HEK293 (cell line): ENCODE results near the gene DHRS2.
A peak's percentile ranks its signal among the peaks of the same experiment; 100 is the strongest.

Experiments
- GLIS1 ChIP-seq: fragments of 450-650 bp; formaldehyde crosslinking; IDR thresholded peaks from 2 replicates; pipeline ENCODE4 v1.5.1; 2016; ENCODE audit warnings: missing biosample characterization, missing genetic modification characterization
- PRDM1 ChIP-seq: fragments of 450-650 bp; formaldehyde crosslinking; IDR thresholded peaks from 2 replicates; pipeline ENCODE4; 2016; ENCODE audit warnings: missing biosample characterization, missing genetic modification characterization
- YY1 ChIP-seq: fragments of 450-650 bp; formaldehyde crosslinking; IDR thresholded peaks from 2 replicates; pipeline ENCODE4 v1.5.1; 2018; ENCODE audit warnings: missing biosample characterization, missing genetic modification characterization
- ZBTB21 ChIP-seq: fragments of 450-650 bp; formaldehyde crosslinking; IDR thresholded peaks from 2 replicates; pipeline ENCODE4 v1.5.1; 2017; ENCODE audit warnings: missing biosample characterization, missing genetic modification characterization
- ZNF184 ChIP-seq: fragments of 450-650 bp; IDR thresholded peaks from 2 replicates; pipeline ENCODE4 v1.5.1; 2018; ENCODE audit warnings: missing biosample characterization, mild to moderate bottlenecking, missing genetic modification characterization
- ZNF274 ChIP-seq, 2 experiments: fragments of 200-500 bp in 1 of 2; fragments of 450-650 bp in 1 of 2; sonication (Bioruptor generic) in 1 of 2; formaldehyde crosslinking in 1 of 2; IDR thresholded peaks; 2 replicates each; pipeline versions ENCODE4 v1.5.1 to v1.6.1; 2014 to 2016; ENCODE audit warnings: borderline replicate concordance in 1 of 2, inconsistent platforms in 1 of 2, low read length in 1 of 2, missing biosample characterization in 1 of 2, missing genetic modification characterization in 1 of 2
- ZNF292 ChIP-seq: fragments of 450-650 bp; formaldehyde crosslinking; IDR thresholded peaks from 2 replicates; pipeline ENCODE4 v1.5.1; 2016; ENCODE audit warnings: low read depth, missing biosample characterization, missing genetic modification characterization, borderline replicate concordance
- ZNF394 ChIP-seq: fragments of 450-650 bp; formaldehyde crosslinking; IDR thresholded peaks from 2 replicates; pipeline ENCODE4 v1.5.1; 2016; ENCODE audit warnings: missing biosample characterization, missing genetic modification characterization, mild to moderate bottlenecking, moderate library complexity, borderline replicate concordance
- ZNF433 ChIP-seq: fragments of 450-650 bp; formaldehyde crosslinking; IDR thresholded peaks from 2 replicates; pipeline ENCODE4 v1.5.1; 2016; ENCODE audit warnings: missing biosample characterization, missing genetic modification characterization, low read depth
- ZNF48 ChIP-seq: fragments of 450-650 bp; formaldehyde crosslinking; IDR thresholded peaks from 2 replicates; pipeline ENCODE4 v1.5.1; 2016; ENCODE audit warnings: missing biosample characterization, missing genetic modification characterization
- ZNF530 ChIP-seq: fragments of 450-650 bp; formaldehyde crosslinking; IDR thresholded peaks from 2 replicates; pipeline ENCODE4 v1.5.1; 2016; ENCODE audit warnings: low read depth, missing biosample characterization, missing genetic modification characterization
- ZNF623 ChIP-seq: fragments of 450-650 bp; formaldehyde crosslinking; IDR thresholded peaks from 2 replicates; pipeline ENCODE4 v1.5.1; 2016; ENCODE audit warnings: missing biosample characterization, missing genetic modification characterization
- ZNF664 ChIP-seq: fragments of 450-650 bp; formaldehyde crosslinking; IDR thresholded peaks from 2 replicates; pipeline ENCODE4 v1.5.1; 2016; ENCODE audit warnings: missing biosample characterization, missing genetic modification characterization
- ZNF677 ChIP-seq: fragments of 450-650 bp; IDR thresholded peaks from 2 replicates; pipeline ENCODE4 v1.5.0; 2018; ENCODE audit warnings: missing biosample characterization, mild to moderate bottlenecking, missing genetic modification characterization, moderate library complexity
- TF ChIP-seq, protein P1 (sequence below): fragments of 450-650 bp; formaldehyde crosslinking; IDR thresholded peaks from 2 replicates; pipeline ENCODE4 v1.5.1; 2016; ENCODE audit warnings: missing biosample characterization, missing genetic modification characterization
- TF ChIP-seq, protein P2 (sequence below): fragments of 450-650 bp; formaldehyde crosslinking; IDR thresholded peaks from 2 replicates; pipeline ENCODE4 v1.5.1; 2017; ENCODE audit warnings: missing biosample characterization, missing genetic modification characterization
- TF ChIP-seq, protein P3 (sequence below): fragments of 450-650 bp; formaldehyde crosslinking; IDR thresholded peaks from 2 replicates; pipeline ENCODE4 v1.5.1; 2016; ENCODE audit warnings: missing biosample characterization, missing genetic modification characterization
- TF ChIP-seq, protein P4 (sequence below): fragments of 450-650 bp; formaldehyde crosslinking; IDR thresholded peaks from 2 replicates; pipeline ENCODE4 v1.5.1; 2016; ENCODE audit warnings: missing biosample characterization, missing genetic modification characterization
- TF ChIP-seq, protein P5 (sequence below): fragments of 450-650 bp; formaldehyde crosslinking; IDR thresholded peaks from 2 replicates; pipeline ENCODE4 v1.5.1; 2016; ENCODE audit warnings: missing biosample characterization, missing genetic modification characterization
- TF ChIP-seq, protein P6 (sequence below): fragments of 450-650 bp; formaldehyde crosslinking; IDR thresholded peaks from 2 replicates; pipeline ENCODE4 v1.5.1; 2017; ENCODE audit warnings: missing biosample characterization, missing genetic modification characterization
- TF ChIP-seq, protein P7 (sequence below): fragments of 450-650 bp; formaldehyde crosslinking; IDR thresholded peaks from 2 replicates; pipeline ENCODE4 v1.5.1; 2016; ENCODE audit warnings: missing biosample characterization, missing genetic modification characterization, borderline replicate concordance
- TF ChIP-seq, protein P8 (sequence below): fragments of 450-650 bp; formaldehyde crosslinking; IDR thresholded peaks from 2 replicates; pipeline ENCODE4 v1.5.1; 2016; ENCODE audit warnings: missing biosample characterization, missing genetic modification characterization

DHRS2 gene

DNA sequence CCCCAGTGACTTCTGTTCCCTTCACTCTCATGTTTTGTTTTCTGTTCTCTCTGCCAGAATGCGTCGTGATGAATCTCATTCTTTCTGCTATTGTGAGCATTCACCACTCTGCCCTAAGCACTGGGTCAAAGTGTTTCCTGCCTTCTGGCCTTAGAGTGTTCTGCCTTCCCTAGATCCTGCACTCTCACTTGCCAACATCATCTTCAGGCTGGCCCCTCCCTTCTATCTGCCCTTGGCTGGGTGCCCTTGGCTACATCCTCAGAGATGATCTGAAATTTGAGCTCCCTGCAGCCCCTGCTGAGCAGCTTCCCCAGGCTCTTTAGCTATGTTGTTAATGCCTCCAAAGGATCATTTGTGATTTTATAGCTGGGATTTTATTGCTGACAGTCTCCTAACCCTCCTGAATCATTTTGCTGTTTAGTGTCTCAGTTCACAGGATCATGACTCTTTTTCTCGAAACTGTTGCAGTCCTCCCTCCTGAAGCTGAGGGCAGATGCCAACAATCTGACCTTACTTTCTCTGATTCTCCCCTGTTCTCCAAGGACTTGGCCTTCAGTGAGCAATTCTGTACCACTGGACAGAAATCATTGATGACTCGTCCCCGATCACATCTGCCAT lies 4.5 kb downstream of the DHRS2 start (continued):
- TF ChIP-seq, protein P1, sequence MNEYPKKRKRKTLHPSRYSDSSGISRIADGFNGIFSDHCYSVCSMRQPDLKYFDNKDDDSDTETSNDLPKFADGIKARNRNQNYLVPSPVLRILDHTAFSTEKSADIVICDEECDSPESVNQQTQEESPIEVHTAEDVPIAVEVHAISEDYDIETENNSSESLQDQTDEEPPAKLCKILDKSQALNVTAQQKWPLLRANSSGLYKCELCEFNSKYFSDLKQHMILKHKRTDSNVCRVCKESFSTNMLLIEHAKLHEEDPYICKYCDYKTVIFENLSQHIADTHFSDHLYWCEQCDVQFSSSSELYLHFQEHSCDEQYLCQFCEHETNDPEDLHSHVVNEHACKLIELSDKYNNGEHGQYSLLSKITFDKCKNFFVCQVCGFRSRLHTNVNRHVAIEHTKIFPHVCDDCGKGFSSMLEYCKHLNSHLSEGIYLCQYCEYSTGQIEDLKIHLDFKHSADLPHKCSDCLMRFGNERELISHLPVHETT (tag by site-specific recombination): 0 out of 2 replicates have a peak, but pooled peaks have one; percentile 22
- TF ChIP-seq PRDM1 (tag by site-specific recombination) (no peak), ZNF677 (tag by site-specific recombination) (no peak), ZNF292 (tag by site-specific recombination) (no peak), ZBTB21 (no peak), ZNF530 (tag by site-specific recombination) (no peak), ZNF623 (no peak), ZNF184 (tag by site-specific recombination) (no peak), ZNF664 (tag by site-specific recombination) (no peak), YY1 (tag by site-specific recombination) (no peak), ZNF274 (IDR thresholded peaks at IDR 0.05; ENCODE audit: low read length) (no peak), ZNF274 (tag by site-specific recombination; IDR thresholded peaks at IDR 0.05; ENCODE audit: borderline replicate concordance) (no peak), ZNF394 (tag by site-specific recombination) (no peak; the same call in 1 of the 2 replicates), GLIS1 (tag by site-specific recombination) (peak; percentile 93), ZNF433 (no peak), ZNF48 (tag by site-specific recombination) (no peak)
- TF ChIP-seq, protein P2, sequence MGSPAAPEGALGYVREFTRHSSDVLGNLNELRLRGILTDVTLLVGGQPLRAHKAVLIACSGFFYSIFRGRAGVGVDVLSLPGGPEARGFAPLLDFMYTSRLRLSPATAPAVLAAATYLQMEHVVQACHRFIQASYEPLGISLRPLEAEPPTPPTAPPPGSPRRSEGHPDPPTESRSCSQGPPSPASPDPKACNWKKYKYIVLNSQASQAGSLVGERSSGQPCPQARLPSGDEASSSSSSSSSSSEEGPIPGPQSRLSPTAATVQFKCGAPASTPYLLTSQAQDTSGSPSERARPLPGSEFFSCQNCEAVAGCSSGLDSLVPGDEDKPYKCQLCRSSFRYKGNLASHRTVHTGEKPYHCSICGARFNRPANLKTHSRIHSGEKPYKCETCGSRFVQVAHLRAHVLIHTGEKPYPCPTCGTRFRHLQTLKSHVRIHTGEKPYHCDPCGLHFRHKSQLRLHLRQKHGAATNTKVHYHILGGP (tag by site-specific recombination): no peak
- TF ChIP-seq, protein P3, sequence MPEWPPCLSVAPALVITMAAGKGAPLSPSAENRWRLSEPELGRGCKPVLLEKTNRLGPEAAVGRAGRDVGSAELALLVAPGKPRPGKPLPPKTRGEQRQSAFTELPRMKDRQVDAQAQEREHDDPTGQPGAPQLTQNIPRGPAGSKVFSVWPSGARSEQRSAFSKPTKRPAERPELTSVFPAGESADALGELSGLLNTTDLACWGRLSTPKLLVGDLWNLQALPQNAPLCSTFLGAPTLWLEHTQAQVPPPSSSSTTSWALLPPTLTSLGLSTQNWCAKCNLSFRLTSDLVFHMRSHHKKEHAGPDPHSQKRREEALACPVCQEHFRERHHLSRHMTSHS (tag by site-specific recombination): no peak
- TF ChIP-seq, protein P4, sequence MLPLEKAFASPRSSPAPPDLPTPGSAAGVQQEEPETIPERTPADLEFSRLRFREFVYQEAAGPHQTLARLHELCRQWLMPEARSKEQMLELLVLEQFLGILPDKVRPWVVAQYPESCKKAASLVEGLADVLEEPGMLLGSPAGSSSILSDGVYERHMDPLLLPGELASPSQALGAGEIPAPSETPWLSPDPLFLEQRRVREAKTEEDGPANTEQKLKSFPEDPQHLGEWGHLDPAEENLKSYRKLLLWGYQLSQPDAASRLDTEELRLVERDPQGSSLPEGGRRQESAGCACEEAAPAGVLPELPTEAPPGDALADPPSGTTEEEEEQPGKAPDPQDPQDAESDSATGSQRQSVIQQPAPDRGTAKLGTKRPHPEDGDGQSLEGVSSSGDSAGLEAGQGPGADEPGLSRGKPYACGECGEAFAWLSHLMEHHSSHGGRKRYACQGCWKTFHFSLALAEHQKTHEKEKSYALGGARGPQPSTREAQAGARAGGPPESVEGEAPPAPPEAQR: no peak
- TF ChIP-seq, protein P5, sequence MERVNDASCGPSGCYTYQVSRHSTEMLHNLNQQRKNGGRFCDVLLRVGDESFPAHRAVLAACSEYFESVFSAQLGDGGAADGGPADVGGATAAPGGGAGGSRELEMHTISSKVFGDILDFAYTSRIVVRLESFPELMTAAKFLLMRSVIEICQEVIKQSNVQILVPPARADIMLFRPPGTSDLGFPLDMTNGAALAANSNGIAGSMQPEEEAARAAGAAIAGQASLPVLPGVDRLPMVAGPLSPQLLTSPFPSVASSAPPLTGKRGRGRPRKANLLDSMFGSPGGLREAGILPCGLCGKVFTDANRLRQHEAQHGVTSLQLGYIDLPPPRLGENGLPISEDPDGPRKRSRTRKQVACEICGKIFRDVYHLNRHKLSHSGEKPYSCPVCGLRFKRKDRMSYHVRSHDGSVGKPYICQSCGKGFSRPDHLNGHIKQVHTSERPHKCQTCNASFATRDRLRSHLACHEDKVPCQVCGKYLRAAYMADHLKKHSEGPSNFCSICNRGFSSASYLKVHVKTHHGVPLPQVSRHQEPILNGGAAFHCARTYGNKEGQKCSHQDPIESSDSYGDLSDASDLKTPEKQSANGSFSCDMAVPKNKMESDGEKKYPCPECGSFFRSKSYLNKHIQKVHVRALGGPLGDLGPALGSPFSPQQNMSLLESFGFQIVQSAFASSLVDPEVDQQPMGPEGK (tag by site-specific recombination): peak; percentile 67
- TF ChIP-seq, protein P6, sequence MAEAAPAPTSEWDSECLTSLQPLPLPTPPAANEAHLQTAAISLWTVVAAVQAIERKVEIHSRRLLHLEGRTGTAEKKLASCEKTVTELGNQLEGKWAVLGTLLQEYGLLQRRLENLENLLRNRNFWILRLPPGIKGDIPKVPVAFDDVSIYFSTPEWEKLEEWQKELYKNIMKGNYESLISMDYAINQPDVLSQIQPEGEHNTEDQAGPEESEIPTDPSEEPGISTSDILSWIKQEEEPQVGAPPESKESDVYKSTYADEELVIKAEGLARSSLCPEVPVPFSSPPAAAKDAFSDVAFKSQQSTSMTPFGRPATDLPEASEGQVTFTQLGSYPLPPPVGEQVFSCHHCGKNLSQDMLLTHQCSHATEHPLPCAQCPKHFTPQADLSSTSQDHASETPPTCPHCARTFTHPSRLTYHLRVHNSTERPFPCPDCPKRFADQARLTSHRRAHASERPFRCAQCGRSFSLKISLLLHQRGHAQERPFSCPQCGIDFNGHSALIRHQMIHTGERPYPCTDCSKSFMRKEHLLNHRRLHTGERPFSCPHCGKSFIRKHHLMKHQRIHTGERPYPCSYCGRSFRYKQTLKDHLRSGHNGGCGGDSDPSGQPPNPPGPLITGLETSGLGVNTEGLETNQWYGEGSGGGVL: no peak
- TF ChIP-seq, protein P7, sequence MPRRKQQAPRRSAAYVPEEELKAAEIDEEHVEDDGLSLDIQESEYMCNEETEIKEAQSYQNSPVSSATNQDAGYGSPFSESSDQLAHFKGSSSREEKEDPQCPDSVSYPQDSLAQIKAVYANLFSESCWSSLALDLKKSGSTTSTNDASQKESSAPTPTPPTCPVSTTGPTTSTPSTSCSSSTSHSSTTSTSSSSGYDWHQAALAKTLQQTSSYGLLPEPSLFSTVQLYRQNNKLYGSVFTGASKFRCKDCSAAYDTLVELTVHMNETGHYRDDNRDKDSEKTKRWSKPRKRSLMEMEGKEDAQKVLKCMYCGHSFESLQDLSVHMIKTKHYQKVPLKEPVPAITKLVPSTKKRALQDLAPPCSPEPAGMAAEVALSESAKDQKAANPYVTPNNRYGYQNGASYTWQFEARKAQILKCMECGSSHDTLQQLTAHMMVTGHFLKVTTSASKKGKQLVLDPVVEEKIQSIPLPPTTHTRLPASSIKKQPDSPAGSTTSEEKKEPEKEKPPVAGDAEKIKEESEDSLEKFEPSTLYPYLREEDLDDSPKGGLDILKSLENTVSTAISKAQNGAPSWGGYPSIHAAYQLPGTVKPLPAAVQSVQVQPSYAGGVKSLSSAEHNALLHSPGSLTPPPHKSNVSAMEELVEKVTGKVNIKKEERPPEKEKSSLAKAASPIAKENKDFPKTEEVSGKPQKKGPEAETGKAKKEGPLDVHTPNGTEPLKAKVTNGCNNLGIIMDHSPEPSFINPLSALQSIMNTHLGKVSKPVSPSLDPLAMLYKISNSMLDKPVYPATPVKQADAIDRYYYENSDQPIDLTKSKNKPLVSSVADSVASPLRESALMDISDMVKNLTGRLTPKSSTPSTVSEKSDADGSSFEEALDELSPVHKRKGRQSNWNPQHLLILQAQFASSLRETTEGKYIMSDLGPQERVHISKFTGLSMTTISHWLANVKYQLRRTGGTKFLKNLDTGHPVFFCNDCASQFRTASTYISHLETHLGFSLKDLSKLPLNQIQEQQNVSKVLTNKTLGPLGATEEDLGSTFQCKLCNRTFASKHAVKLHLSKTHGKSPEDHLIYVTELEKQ (tag by site-specific recombination): 0 out of 2 replicates have a peak, but pooled peaks have one; percentile 26
- TF ChIP-seq, protein P8, sequence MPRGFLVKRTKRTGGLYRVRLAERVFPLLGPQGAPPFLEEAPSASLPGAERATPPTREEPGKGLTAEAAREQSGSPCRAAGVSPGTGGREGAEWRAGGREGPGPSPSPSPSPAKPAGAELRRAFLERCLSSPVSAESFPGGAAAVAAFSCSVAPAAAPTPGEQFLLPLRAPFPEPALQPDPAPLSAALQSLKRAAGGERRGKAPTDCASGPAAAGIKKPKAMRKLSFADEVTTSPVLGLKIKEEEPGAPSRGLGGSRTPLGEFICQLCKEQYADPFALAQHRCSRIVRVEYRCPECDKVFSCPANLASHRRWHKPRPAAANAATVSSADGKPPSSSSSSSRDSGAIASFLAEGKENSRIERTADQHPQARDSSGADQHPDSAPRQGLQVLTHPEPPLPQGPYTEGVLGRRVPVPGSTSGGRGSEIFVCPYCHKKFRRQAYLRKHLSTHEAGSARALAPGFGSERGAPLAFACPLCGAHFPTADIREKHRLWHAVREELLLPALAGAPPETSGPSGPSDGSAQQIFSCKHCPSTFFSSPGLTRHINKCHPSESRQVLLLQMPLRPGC (tag by site-specific recombination): peak; percentile 64; the same call in 1 of the 2 replicates
